Measurements from ENCODE around the gene TSPAN32. TPM values are rescaled to one million over a fixed set of nuclear protein-coding genes. Genes with fewer than 3 reads are reported as not detected.

The TSPAN32 gene
- total and polyA plus RNA-seq, 10 of the 15 experiments (the other 5 are each of a cell fraction or from before 2014, with no cell fraction given) = 0.08 TPM; not detected in 9

- ChIA-PET RAD21 (ENCODE audit: unreplicated experiment) (no interaction called here), SMC1A (ENCODE audit: uncharacterized antibody, unreplicated experiment) (no interaction called here), CTCF (no interaction called here), POLR2A (no interaction called here)
- Histone ChIP-seq H3K79me2 (ENCODE audit: control insufficient read depth, insufficient read depth, low read length) (no peaks in the 10 kb centered on the region), H2AFZ (ENCODE audit: control insufficient read depth, low read depth, low read length) (no peak overlapping the region), H3K27me3 (replicated peaks in 1 of 2; ENCODE audit: control insufficient read depth in 2 of 2, insufficient read depth in 2 of 2, low read length in 1 of 2) (no peaks in the 10 kb centered on the region; a peak in 2 of 4 replicates), H3K4me3 (no peak overlapping the region), H3K9ac (ENCODE audit: control insufficient read depth, insufficient read depth, low read length) (no peak overlapping the region), H3K9me3 (replicated peaks; ENCODE audit: control insufficient read depth, insufficient read depth, low read length) (no peaks in the 10 kb centered on the region; the same call in 2 of the 3 replicates), H3K36me3 (ENCODE audit: control insufficient read depth in 2 of 2, insufficient read depth in 2 of 2, low read length in 1 of 2) (no peaks in the 10 kb centered on the region), H3K4me2 (ENCODE audit: control insufficient read depth, insufficient read depth) (no peak overlapping the region), H3K4me1 (ENCODE audit: control insufficient read depth, insufficient read depth, low read length) (peaks cover 15% of the 10 kb centered on the region), H3K27ac (ENCODE audit: control insufficient read depth, insufficient read depth) (no peak overlapping the region), H4K20me1 (ENCODE audit: control insufficient read depth, insufficient read depth) (no peaks in the 10 kb centered on the region)
- in situ Hi-C loops (cut with MboI) (no loop called here), intact Hi-C loops (cut with micrococcal nuclease; ENCODE audit: unreplicated experiment) (no loop called here)
- no peak for TF ChIP-seq SMARCA5 (IDR thresholded peaks at IDR 0.05)
- TF ChIP-seq SPI1 (IDR thresholded peaks at IDR 0.05; ENCODE audit: borderline replicate concordance, insufficient read depth, low read depth, low read length) = no peak
- TF ChIP-seq, protein P1, sequence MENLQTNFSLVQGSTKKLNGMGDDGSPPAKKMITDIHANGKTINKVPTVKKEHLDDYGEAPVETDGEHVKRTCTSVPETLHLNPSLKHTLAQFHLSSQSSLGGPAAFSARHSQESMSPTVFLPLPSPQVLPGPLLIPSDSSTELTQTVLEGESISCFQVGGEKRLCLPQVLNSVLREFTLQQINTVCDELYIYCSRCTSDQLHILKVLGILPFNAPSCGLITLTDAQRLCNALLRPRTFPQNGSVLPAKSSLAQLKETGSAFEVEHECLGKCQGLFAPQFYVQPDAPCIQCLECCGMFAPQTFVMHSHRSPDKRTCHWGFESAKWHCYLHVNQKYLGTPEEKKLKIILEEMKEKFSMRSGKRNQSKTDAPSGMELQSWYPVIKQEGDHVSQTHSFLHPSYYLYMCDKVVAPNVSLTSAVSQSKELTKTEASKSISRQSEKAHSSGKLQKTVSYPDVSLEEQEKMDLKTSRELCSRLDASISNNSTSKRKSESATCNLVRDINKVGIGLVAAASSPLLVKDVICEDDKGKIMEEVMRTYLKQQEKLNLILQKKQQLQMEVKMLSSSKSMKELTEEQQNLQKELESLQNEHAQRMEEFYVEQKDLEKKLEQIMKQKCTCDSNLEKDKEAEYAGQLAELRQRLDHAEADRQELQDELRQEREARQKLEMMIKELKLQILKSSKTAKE (IDR thresholded peaks at IDR 0.05; ENCODE audit: low read depth, poor library complexity, severe bottlenecking) = no peak
- TF ChIP-seq EP300 (IDR thresholded peaks at IDR 0.05; ENCODE audit: borderline replicate concordance in 1 of 2, control insufficient read depth in 1 of 2, low read depth in 2 of 2, low read length in 2 of 2) = no peak
- no peak for TF ChIP-seq KAT2A (conservative IDR thresholded peaks at IDR 0.05; ENCODE audit: control insufficient read depth, low read depth, low read length)
- no peak for TF ChIP-seq RBBP5 (conservative IDR thresholded peaks at IDR 0.05)
- TF ChIP-seq RELB (IDR thresholded peaks at IDR 0.05; ENCODE audit: low read depth) = no peak
- TF ChIP-seq MLLT1 (IDR thresholded peaks at IDR 0.05) = no peak
- TF ChIP-seq POU2F2 (IDR thresholded peaks at IDR 0.05; ENCODE audit: borderline replicate concordance, low read depth, low read length) = no peak
- TF ChIP-seq IRF5 (IDR thresholded peaks at IDR 0.05; ENCODE audit: borderline replicate concordance) = no peak
- TF ChIP-seq YY1 (IDR thresholded peaks at IDR 0.05; ENCODE audit: low read depth, low read length) = no peak
- 48% methylated on average over 26 of the region's 26 CpGs for WGBS (ENCODE audit: insufficient coverage, insufficient replicate concordance, low lambda C conversion rate, missing lambda C conversion rate)
- ATAC-seq = no peak
- no TSS peak for BruUV-seq (replicated peaks)
- no peak for DNase-seq (ENCODE audit: low read depth, low spot score)
- no peak for FAIRE-seq
Measured at GRCh38 chr11:2267851-2268728, 33.7 kb upstream of the TSPAN32 start.

All from GM12878 (cell line).